KMS-11 (cell line): Measurements from ENCODE around the gene MPHOSPH6.

Source experiments
- H2AFZ ChIP-seq: fragments of 200-600 bp; sonication (generic); 2 replicates; pipeline ENCODE4 v1.6.1; 2016; ENCODE audit warnings: antibody characterized with exemption, mixed run types, low read depth
- H3K27ac ChIP-seq: fragments of 200-600 bp; sonication (generic); 2 replicates; pipeline ENCODE4 v1.6.1; 2016; ENCODE audit warnings: mild to moderate bottlenecking, mixed run types
- H3K27me3 ChIP-seq: fragments of 200-600 bp; sonication (generic); 2 replicates; pipeline ENCODE4 v1.6.1; 2017; ENCODE audit warnings: mild to moderate bottlenecking, low read depth, mixed run types, moderate library complexity; ENCODE audit not compliant: insufficient read depth
- H3K36me3 ChIP-seq: fragments of 200-600 bp; sonication (generic); 2 replicates; pipeline ENCODE4 v1.6.1; 2017; ENCODE audit warnings: mild to moderate bottlenecking, mixed run types; ENCODE audit not compliant: insufficient read depth
- H3K4me1 ChIP-seq: fragments of 200-600 bp; sonication (generic); 2 replicates; pipeline ENCODE4 v1.6.1; 2016; ENCODE audit warnings: mild to moderate bottlenecking, low read depth, mixed run types; ENCODE audit not compliant: poor library complexity, severe bottlenecking
- H3K4me2 ChIP-seq: fragments of 200-600 bp; sonication (generic); 2 replicates; pipeline ENCODE4 v1.7.0; 2016; ENCODE audit warnings: mild to moderate bottlenecking, mixed run types
- H3K4me3 ChIP-seq: fragments of 200-600 bp; sonication (generic); IDR thresholded peaks from 2 replicates; pipeline ENCODE4 v1.6.1; 2017; ENCODE audit warnings: low read depth, low read length, mixed read lengths; ENCODE audit not compliant: insufficient read depth
- H3K79me2 ChIP-seq: fragments of 200-600 bp; sonication (generic); 2 replicates; pipeline ENCODE4 v1.6.1; 2016; ENCODE audit warnings: low read depth, mixed run types; ENCODE audit not compliant: insufficient read depth
- H3K9ac ChIP-seq: fragments of 200-600 bp; sonication (generic); 2 replicates; pipeline ENCODE4 v1.6.1; 2016; ENCODE audit warnings: mild to moderate bottlenecking, mixed run types
- H4K20me1 ChIP-seq: fragments of 200-600 bp; sonication (generic); 2 replicates; pipeline ENCODE4 v1.6.1; 2016; ENCODE audit warnings: mild to moderate bottlenecking, mixed run types; ENCODE audit not compliant: insufficient read depth
- CTCF ChIP-seq: fragments of 200-600 bp; sonication (generic); conservative IDR thresholded peaks from 2 replicates; pipeline ENCODE4 v1.6.1; 2017; ENCODE audit warnings: low read depth, mild to moderate bottlenecking, antibody characterized with exemption, low read length, moderate library complexity, mixed read lengths

MPHOSPH6 gene

GRCh38 chr16:82156761-82157533, 13.1 kb downstream of the MPHOSPH6 start:
- Histone ChIP-seq H3K4me2 (peak overlapping the region; percentile 53), H3K36me3 (peaks cover 11% of the 10 kb centered on the region), H4K20me1 (no peaks in the 10 kb centered on the region; the same call in 1 of the 2 replicates), H3K79me2 (no peaks in the 10 kb centered on the region; the same call in 1 of the 2 replicates), H3K27ac (peak overlapping the region; percentile 51; the same call in 1 of the 2 replicates), H3K4me3 (no peak overlapping the region), H3K4me1 (peaks cover 33% of the 10 kb centered on the region), H3K27me3 (no peaks in the 10 kb centered on the region), H2AFZ (no peak overlapping the region), H3K9ac (no peak overlapping the region)
- no peak for TF ChIP-seq CTCF

GRCh38 chr16:82152641-82153112, 17.3 kb downstream of the MPHOSPH6 start:
- H3K4me3 ChIP-seq = no peak overlapping the region
- H3K27ac ChIP-seq = no peak overlapping the region
- TF ChIP-seq CTCF = no peak
- no peak overlapping the region for H2AFZ ChIP-seq
- H3K9ac ChIP-seq = no peak overlapping the region
- no peak overlapping the region for H3K4me2 ChIP-seq
- peaks cover 6% of the 10 kb centered on the region; the same call in 1 of the 2 replicates for H3K36me3 ChIP-seq
- peaks cover 16% of the 10 kb centered on the region for H3K4me1 ChIP-seq
- no peaks in the 10 kb centered on the region for H3K27me3 ChIP-seq
- H3K79me2 ChIP-seq = no peaks in the 10 kb centered on the region; the same call in 1 of the 2 replicates
- no peaks in the 10 kb centered on the region; the same call in 1 of the 2 replicates for H4K20me1 ChIP-seq

GRCh38 chr16:82152196-82152595, 17.8 kb downstream of the MPHOSPH6 start:
- H3K36me3 ChIP-seq = peaks cover 6% of the 10 kb centered on the region; the same call in 1 of the 2 replicates
- no peak overlapping the region for H3K9ac ChIP-seq
- no peak overlapping the region for H3K4me2 ChIP-seq
- TF ChIP-seq CTCF = no peak
- H3K27ac ChIP-seq = no peak overlapping the region
- H4K20me1 ChIP-seq = no peaks in the 10 kb centered on the region; the same call in 1 of the 2 replicates
- H3K27me3 ChIP-seq = no peaks in the 10 kb centered on the region
- no peaks in the 10 kb centered on the region; the same call in 1 of the 2 replicates for H3K79me2 ChIP-seq
- no peak overlapping the region for H3K4me3 ChIP-seq
- no peak overlapping the region for H2AFZ ChIP-seq
- H3K4me1 ChIP-seq = peaks cover 11% of the 10 kb centered on the region

GRCh38 chr16:82150549-82150948, 19.5 kb downstream of the MPHOSPH6 start:
- no peak for TF ChIP-seq CTCF
- H3K79me2 ChIP-seq = no peaks in the 10 kb centered on the region
- peaks cover 6% of the 10 kb centered on the region for H3K36me3 ChIP-seq
- H3K4me1 ChIP-seq = no peaks in the 10 kb centered on the region
- H3K9ac ChIP-seq = no peak overlapping the region
- no peak overlapping the region for H3K4me2 ChIP-seq
- H3K4me3 ChIP-seq = no peak overlapping the region
- H3K27ac ChIP-seq = no peak overlapping the region
- H3K27me3 ChIP-seq = no peaks in the 10 kb centered on the region
- H4K20me1 ChIP-seq = no peaks in the 10 kb centered on the region; the same call in 1 of the 2 replicates
- H2AFZ ChIP-seq = no peak overlapping the region
